ENCODE data around the gene THEM5.
"Not testable (repeated sequence)": the region's sequence is repeated elsewhere in the genome, so short reads cannot be mapped to it uniquely, and the experiment has no call there.

THEM5 gene

GRCh38 chr1:151891512-151891911 lies 38.0 kb upstream of the THEM5 start:
- TF ChIP-seq CTCF (conservative IDR thresholded peaks at IDR 0.05; ENCODE audit: low read length): no peak

GRCh38 chr1:151888972-151889570 lies 35.6 kb upstream of the THEM5 start:
- TF ChIP-seq CTCF (conservative IDR thresholded peaks at IDR 0.05; ENCODE audit: low read length): peak; percentile 51
- no peak overlapping the region for H3K4me3 ChIP-seq (ENCODE audit: low read length)
- DNase-seq (ENCODE audit: low read depth): no peak

More at GRCh38 chr1:151891512-151891911, 38.0 kb upstream of the THEM5 start:
- no peak overlapping the region for H3K4me3 ChIP-seq (ENCODE audit: low read length)
- DNase-seq (ENCODE audit: low read depth): no peak

- no peak for TF ChIP-seq CTCF (conservative IDR thresholded peaks at IDR 0.05; ENCODE audit: low read length)
- peak; percentile 86 for DNase-seq (ENCODE audit: low read depth)
- H3K4me3 ChIP-seq (ENCODE audit: low read length): no peak overlapping the region
Observed at GRCh38 chr1:151887028-151887427, 33.5 kb upstream of the THEM5 start.

GRCh38 chr1:151885479-151885878 lies 32.0 kb upstream of the THEM5 start:
- no peak overlapping the region for H3K4me3 ChIP-seq (ENCODE audit: low read length)
- TF ChIP-seq CTCF (conservative IDR thresholded peaks at IDR 0.05; ENCODE audit: low read length): no peak
- no peak for DNase-seq (ENCODE audit: low read depth)

- not testable (repeated sequence) for H3K4me3 ChIP-seq (ENCODE audit: low read length)
Observed at GRCh38 chr1:151884879-151885278, 31.4 kb upstream of the THEM5 start.

DNA sequence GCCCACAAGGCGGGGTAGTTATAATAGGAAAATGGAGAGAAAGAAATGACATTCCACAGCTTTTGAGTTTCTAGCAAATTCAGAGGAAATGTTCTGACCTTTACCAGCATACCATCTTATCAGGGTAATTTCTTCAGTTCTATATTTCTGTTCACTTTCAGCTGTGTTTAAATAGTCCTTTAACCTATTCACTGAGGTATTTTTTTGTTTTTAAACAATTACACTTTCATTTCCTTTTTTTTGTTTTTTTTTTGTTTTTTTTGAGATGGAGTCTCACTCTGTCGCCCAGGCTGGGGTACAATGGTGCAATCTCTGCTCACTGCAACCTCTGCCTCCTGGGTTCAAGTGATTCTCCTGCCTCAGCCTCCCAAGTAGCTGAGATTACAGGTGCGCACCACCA lies 30.9 kb upstream of the THEM5 start:
- H3K4me3 ChIP-seq (ENCODE audit: low read length): not testable (repeated sequence)

More at GRCh38 chr1:151884879-151885278, 31.4 kb upstream of the THEM5 start:
- not testable (repeated sequence) for DNase-seq (ENCODE audit: low read depth)

GRCh38 chr1:151883898-151884297 lies 30.4 kb upstream of the THEM5 start:
- not testable (repeated sequence) for DNase-seq (ENCODE audit: low read depth); H3K4me3 ChIP-seq (ENCODE audit: low read length)

More for the DNA sequence above, 30.9 kb upstream of the THEM5 start:
- DNase-seq (ENCODE audit: low read depth): not testable (repeated sequence)

- not testable (repeated sequence) for H3K4me3 ChIP-seq (ENCODE audit: low read length); DNase-seq (ENCODE audit: low read depth)
Observed at GRCh38 chr1:151882918-151883317, 29.4 kb upstream of the THEM5 start.

DNA sequence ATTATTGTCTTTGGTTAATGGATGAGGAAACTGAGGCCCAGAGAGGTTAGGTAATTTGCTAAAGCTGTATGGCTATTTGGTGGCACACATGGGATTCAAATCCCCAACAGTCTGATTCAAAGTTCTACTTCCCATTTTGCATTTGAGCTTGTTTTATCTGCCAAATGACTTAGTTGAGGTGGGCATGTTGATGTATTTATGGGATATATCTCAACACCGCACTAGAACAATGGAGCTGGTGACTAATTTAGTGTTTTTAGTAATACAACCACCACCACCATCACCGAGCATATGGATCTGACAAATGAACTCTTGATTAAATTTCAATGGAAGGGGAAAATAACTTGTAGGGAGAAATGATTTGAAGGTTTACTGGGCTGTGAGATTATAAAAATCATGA lies 29.0 kb upstream of the THEM5 start:
- no peak overlapping the region for H3K4me3 ChIP-seq (ENCODE audit: low read length)
- TF ChIP-seq CTCF (conservative IDR thresholded peaks at IDR 0.05; ENCODE audit: low read length): no peak
- DNase-seq (ENCODE audit: low read depth): no peak

Data from AG10803 (cell line).